Neural cell (in vitro differentiated cells): ENCODE data around the gene KBTBD12. TPM values are rescaled to one million over a fixed set of nuclear protein-coding genes. Genes with fewer than 3 reads are reported as not detected.

Experiments used
- H2AFZ ChIP-seq: fragments of 200-600, 300-800 bp; sonication (generic), shearing (Covaris generic); 2 replicates; pipeline ENCODE4 v1.6.0; 2014; ENCODE audit warnings: low read depth, mild to moderate bottlenecking, antibody characterized with exemption, low read length, moderate library complexity
- H3F3A ChIP-seq: fragments of 200-600 bp; shearing (Covaris generic); 2 replicates; pipeline ENCODE4 v1.6.1; 2016; ENCODE audit warnings: mild to moderate bottlenecking, moderate library complexity, mixed read lengths, antibody characterized with exemption, low read length; ENCODE audit not compliant: insufficient read depth, poor library complexity, severe bottlenecking
- H3K27ac ChIP-seq: fragments of 200-600, 300-800 bp; sonication (generic), shearing (Covaris generic); 2 replicates; pipeline ENCODE4 v1.5.1; 2014; ENCODE audit warnings: mild to moderate bottlenecking, low read length, moderate library complexity
- H3K27me3 ChIP-seq: fragments of 300-800, 200-600 bp; sonication (generic), shearing (Covaris generic); 2 replicates; pipeline ENCODE4 v1.6.0; 2014; ENCODE audit warnings: mild to moderate bottlenecking, low read depth, low read length, moderate library complexity; ENCODE audit not compliant: insufficient read depth
- H3K36me3 ChIP-seq: fragments of 300-800, 200-600 bp; sonication (generic), shearing (Covaris generic); 2 replicates; pipeline ENCODE4 v1.5.1; 2014; ENCODE audit warnings: mild to moderate bottlenecking, antibody characterized with exemption, low read length, moderate library complexity; ENCODE audit not compliant: insufficient read depth
- H3K4me2 ChIP-seq: fragments of 300-800, 200-600 bp; sonication (generic), shearing (Covaris generic); 2 replicates; pipeline ENCODE4 v1.6.0; 2014; ENCODE audit warnings: mild to moderate bottlenecking, low read length
- H3K4me3 ChIP-seq: fragments of 300-800, 200-600 bp; sonication (generic), shearing (Covaris generic); 2 replicates; pipeline ENCODE4 v1.5.1; 2014; ENCODE audit warnings: mild to moderate bottlenecking, low read length, moderate library complexity
- H3K79me2 ChIP-seq: fragments of 200-600 bp; shearing (Covaris generic); replicated peaks from 2 replicates; pipeline ENCODE4 v1.6.0; 2014; ENCODE audit warnings: mild to moderate bottlenecking, low read length, moderate library complexity; ENCODE audit not compliant: insufficient read depth
- H3K9ac ChIP-seq: fragments of 300-800, 200-600 bp; sonication (generic), shearing (Covaris generic); 2 replicates; pipeline ENCODE4 v1.6.1; 2016; ENCODE audit warnings: mild to moderate bottlenecking, low read length, mixed read lengths
- H3K9me2 ChIP-seq: fragments of 200-600 bp; shearing (Covaris generic); 2 replicates; pipeline ENCODE4 v1.6.1; 2016; ENCODE audit warnings: mild to moderate bottlenecking, low read length, mixed read lengths; ENCODE audit not compliant: insufficient read depth
- H3K9me3 ChIP-seq: fragments of 200-600, 300-800 bp; sonication (generic), shearing (Covaris generic); 2 replicates; pipeline ENCODE4 v1.6.1; 2016; ENCODE audit warnings: mild to moderate bottlenecking, mixed run types, low read length, moderate library complexity, mixed read lengths
- H4K20me1 ChIP-seq: fragments of 200-600 bp; shearing (Covaris generic); 2 replicates; pipeline ENCODE4 v1.6.1; 2016; ENCODE audit warnings: mild to moderate bottlenecking, mixed run types; ENCODE audit not compliant: insufficient read depth
- CTCF ChIP-seq: fragments of 450-650 bp; IDR thresholded peaks from 2 replicates; pipeline ENCODE4 v1.5.1; 2014; ENCODE audit warnings: antibody characterized with exemption, mild to moderate bottlenecking, moderate library complexity; ENCODE audit not compliant: poor library complexity, severe bottlenecking
- EP300 ChIP-seq: fragments of 450-650 bp; conservative IDR thresholded peaks from 2 replicates; pipeline ENCODE4 v1.6.1; 2014; ENCODE audit warnings: antibody characterized with exemption, mild to moderate bottlenecking, moderate library complexity; ENCODE audit not compliant: poor library complexity, severe bottlenecking
- EZH2 ChIP-seq: fragments of 200-600, 300-800 bp; shearing (Covaris generic), sonication (generic); IDR thresholded peaks from 2 replicates; pipeline ENCODE4 v1.6.1; 2014; ENCODE audit warnings: antibody characterized with exemption, low read length, borderline replicate concordance, mild to moderate bottlenecking; ENCODE audit not compliant: insufficient read depth, poor library complexity, severe bottlenecking
- MXI1 ChIP-seq: fragments of 450-650 bp; conservative IDR thresholded peaks from 2 replicates; pipeline ENCODE4 v1.6.1; 2014; ENCODE audit warnings: antibody characterized with exemption, mild to moderate bottlenecking; ENCODE audit not compliant: poor library complexity, severe bottlenecking
- POLR2AphosphoS5 ChIP-seq: IDR thresholded peaks from 2 replicates; pipeline ENCODE4 v1.6.1; 2012
- RAD21 ChIP-seq: fragments of 450-650 bp; conservative IDR thresholded peaks from 2 replicates; pipeline ENCODE4 v1.6.1; 2014; ENCODE audit warnings: antibody characterized with exemption, mild to moderate bottlenecking, moderate library complexity
- REST ChIP-seq: IDR thresholded peaks from 2 replicates; pipeline ENCODE4 v1.6.1; 2012; ENCODE audit warnings: borderline replicate concordance
- SMC3 ChIP-seq: fragments of 450-650 bp; conservative IDR thresholded peaks from 2 replicates; pipeline ENCODE4 v1.6.1; 2014; ENCODE audit warnings: antibody characterized with exemption, mild to moderate bottlenecking, moderate library complexity; ENCODE audit not compliant: poor library complexity
- TAF1 ChIP-seq: IDR thresholded peaks from 2 replicates; pipeline ENCODE4 v1.6.1; 2012; ENCODE audit warnings: low read depth
- polyA plus RNA-seq: library from polyadenylated mRNA; depleted of rRNA; stranded (reverse); fragments of >200 nt; gene quantifications from 2 replicates; pipeline ENCODE4 v1.2.3, GENCODE V29; 2014

The KBTBD12 gene
- polyA plus RNA-seq, 1 donor from 2014 or later = not detected

- TF ChIP-seq MXI1 (no peak), RAD21 (no peak), EP300 (no peak), REST (no peak), CTCF (no peak), POLR2AphosphoS5 (no peak), TAF1 (no peak), SMC3 (no peak), EZH2 (no peak)
- H3K9me3 ChIP-seq = no peaks in the 10 kb centered on the region
- no peaks in the 10 kb centered on the region for H3K27me3 ChIP-seq
- H4K20me1 ChIP-seq = no peaks in the 10 kb centered on the region
- no peaks in the 10 kb centered on the region for H3K79me2 ChIP-seq
- H3K9me2 ChIP-seq = no peaks in the 10 kb centered on the region
- H3F3A ChIP-seq = no peaks in the 10 kb centered on the region
- no peak overlapping the region for H3K27ac ChIP-seq
- H2AFZ ChIP-seq = no peak overlapping the region
- no peak overlapping the region for H3K4me3 ChIP-seq
- H3K9ac ChIP-seq = no peak overlapping the region
- H3K4me2 ChIP-seq = no peak overlapping the region
- no peaks in the 10 kb centered on the region for H3K36me3 ChIP-seq
These were observed 84.6 kb downstream of the KBTBD12 start for GRCh38 chr3:127999509-128000106.

- H2AFZ ChIP-seq = no peak overlapping the region
- H3K27me3 ChIP-seq = no peaks in the 10 kb centered on the region
- no peaks in the 10 kb centered on the region for H3F3A ChIP-seq
- no peaks in the 10 kb centered on the region for H3K79me2 ChIP-seq
- no peaks in the 10 kb centered on the region for H4K20me1 ChIP-seq
- H3K9me3 ChIP-seq = no peaks in the 10 kb centered on the region
- no peak overlapping the region for H3K4me2 ChIP-seq
- H3K27ac ChIP-seq = no peak overlapping the region
- H3K9me2 ChIP-seq = no peaks in the 10 kb centered on the region
- TF ChIP-seq EP300 (no peak), RAD21 (no peak), REST (no peak), MXI1 (no peak), EZH2 (no peak), CTCF (no peak), TAF1 (no peak), SMC3 (no peak), POLR2AphosphoS5 (no peak)
- no peak overlapping the region for H3K9ac ChIP-seq
- H3K4me3 ChIP-seq = no peak overlapping the region
- H3K36me3 ChIP-seq = no peaks in the 10 kb centered on the region
These were observed 86.5 kb downstream of the KBTBD12 start for GRCh38 chr3:128001576-128001975.
